ENCODE measurements around the gene OR10G8.

- no peak for TF ChIP-seq CTCF (IDR thresholded peaks at IDR 0.05 in 4 of 5, conservative IDR thresholded peaks at IDR 0.05 in 1 of 5)
- no peak for TF ChIP-seq POLR2A (IDR thresholded peaks at IDR 0.05)
Measured at GRCh38 chr11:123979311-123979710, 47.3 kb upstream of the OR10G8 start.

All from gastrocnemius medialis (tissue), 4 donors.